ENCODE data around the gene HIC1.

DNA sequence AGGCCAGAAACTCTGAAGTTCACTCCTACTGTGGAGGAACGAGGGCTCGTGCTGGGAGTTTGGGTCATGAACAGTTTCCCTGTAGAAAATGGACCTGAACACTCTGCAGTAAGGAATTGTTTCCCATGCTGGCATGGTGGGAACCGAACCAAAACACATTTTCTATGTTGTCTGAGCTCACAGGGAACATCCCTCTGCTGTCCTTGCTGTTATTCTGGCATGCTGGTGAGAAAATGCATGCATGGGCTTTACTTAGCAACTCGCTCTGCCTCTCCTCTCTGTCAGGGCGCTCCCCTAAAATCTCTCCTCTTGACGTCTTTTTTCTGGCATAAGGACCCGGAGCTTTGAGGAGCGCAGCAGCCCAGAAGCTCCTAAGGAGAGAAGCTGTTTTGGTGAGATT, 35.2 kb upstream of the HIC1 start:
- TF ChIP-seq, protein P1, sequence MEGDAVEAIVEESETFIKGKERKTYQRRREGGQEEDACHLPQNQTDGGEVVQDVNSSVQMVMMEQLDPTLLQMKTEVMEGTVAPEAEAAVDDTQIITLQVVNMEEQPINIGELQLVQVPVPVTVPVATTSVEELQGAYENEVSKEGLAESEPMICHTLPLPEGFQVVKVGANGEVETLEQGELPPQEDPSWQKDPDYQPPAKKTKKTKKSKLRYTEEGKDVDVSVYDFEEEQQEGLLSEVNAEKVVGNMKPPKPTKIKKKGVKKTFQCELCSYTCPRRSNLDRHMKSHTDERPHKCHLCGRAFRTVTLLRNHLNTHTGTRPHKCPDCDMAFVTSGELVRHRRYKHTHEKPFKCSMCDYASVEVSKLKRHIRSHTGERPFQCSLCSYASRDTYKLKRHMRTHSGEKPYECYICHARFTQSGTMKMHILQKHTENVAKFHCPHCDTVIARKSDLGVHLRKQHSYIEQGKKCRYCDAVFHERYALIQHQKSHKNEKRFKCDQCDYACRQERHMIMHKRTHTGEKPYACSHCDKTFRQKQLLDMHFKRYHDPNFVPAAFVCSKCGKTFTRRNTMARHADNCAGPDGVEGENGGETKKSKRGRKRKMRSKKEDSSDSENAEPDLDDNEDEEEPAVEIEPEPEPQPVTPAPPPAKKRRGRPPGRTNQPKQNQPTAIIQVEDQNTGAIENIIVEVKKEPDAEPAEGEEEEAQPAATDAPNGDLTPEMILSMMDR (IDR thresholded peaks at IDR 0.05; ENCODE audit: insufficient read depth, low read length), result no peak
- no peak for TF ChIP-seq SPI1 (IDR thresholded peaks at IDR 0.05; ENCODE audit: borderline replicate concordance, low read depth)
- no peak for TF ChIP-seq POLR2AphosphoS5 (IDR thresholded peaks at IDR 0.05; ENCODE audit: low read depth)

Measured in HL-60 (cell line).